HepG2 (cell line): ENCODE data around the gene DAAM1. TPM values are rescaled to one million over a fixed set of nuclear protein-coding genes. Genes with fewer than 3 reads are reported as not detected.

Source experiments
- ATAC-seq: fragments of 200-7000 bp; cut with Tn5 transposase; 3 replicates; pipeline ENCODE4 v1.9.1; 2020; ENCODE audit warnings: mild to moderate bottlenecking, moderate library complexity
- BruUV-seq: library from RNA; stranded (reverse); fragments of 400-500 nt; replicated peaks from 2 replicates; lab custom pipeline; 2021; lab: Mats Ljungman, UMichigan
- CTCF ChIA-PET: fragments of 300-600 bp; formaldehyde crosslinking; extraction: SDS; loops from one replicate; lab custom pipeline; 2021; ENCODE audit warnings: low total read pairs, inconsistent platforms, low intra/inter-chr PET ratio; lab: Yijun Ruan, JAX
- POLR2A ChIA-PET: fragments of 350-600 bp; sonication (Branson Sonifier 250); formaldehyde crosslinking; loops from one replicate; lab custom pipeline; 2020; ENCODE audit warnings: antibody characterized with exemption, inconsistent platforms; lab: Yijun Ruan, JAX
- DNase-seq: peaks from one replicate; pipeline ENCODE4 v3.0.0-alpha.2; 2015; ENCODE audit warnings: low spot score
- FAIRE-seq: peaks from 3 replicates; lab custom pipeline; 2011; peaks lifted over from hg19 to GRCh38; lab: Jason Lieb, UNC
- H2AFZ ChIP-seq: one replicate; pipeline ENCODE4 v1.6.1; 2011; ENCODE audit warnings: low read length, inconsistent platforms
- H3K27ac ChIP-seq: fragments of 300-600 bp; 3 replicates; pipeline ENCODE4 v1.8.0; 2011; ENCODE audit warnings: mixed run types, mild to moderate bottlenecking, mixed read lengths, low read length, inconsistent platforms; ENCODE audit not compliant: insufficient read depth; ENCODE audit errors: extremely low read length
- H3K27me3 ChIP-seq, 2 experiments: fragments of 200-600 bp in 1 of 2; 2 replicates in 1 of 2; 3 replicates in 1 of 2; pipeline versions ENCODE4 v1.6.0 to v1.8.0; 2011; ENCODE audit warnings: low read length in 2 of 2, mild to moderate bottlenecking in 2 of 2, moderate library complexity in 2 of 2, inconsistent platforms in 1 of 2; ENCODE audit not compliant: insufficient read depth in 2 of 2, control insufficient read depth in 1 of 2
- H3K36me3 ChIP-seq, 2 experiments: fragments of 200-600 bp in 1 of 2; replicated peaks in 1 of 2; 2 replicates in 1 of 2; 3 replicates in 1 of 2; pipeline versions ENCODE4 v1.5.1 to v1.8.0; 2011; ENCODE audit warnings: low read length in 2 of 2, inconsistent platforms in 1 of 2; ENCODE audit not compliant: insufficient read depth in 2 of 2, control insufficient read depth in 1 of 2
- H3K4me1 ChIP-seq: 2 replicates; pipeline ENCODE4 v1.5.1; 2012; ENCODE audit warnings: low read length, inconsistent platforms; ENCODE audit not compliant: insufficient read depth
- H3K4me2 ChIP-seq: 2 replicates; pipeline ENCODE4 v1.6.0; 2011; ENCODE audit warnings: low read depth, low read length, inconsistent platforms
- H3K4me3 ChIP-seq, 3 experiments: fragments of 200-600 bp in 1 of 3; sonication (generic), shearing (Covaris generic) in 1 of 3; replicated peaks in 1 of 3; 2 replicates each; pipeline ENCODE4 v1.5.1; 2011 to 2016; ENCODE audit warnings: low read length in 3 of 3, inconsistent platforms in 2 of 3, low read depth in 2 of 3, mild to moderate bottlenecking in 2 of 3, control low read depth in 1 of 3, mixed read lengths in 1 of 3; ENCODE audit not compliant: insufficient read depth in 1 of 3
- H3K79me2 ChIP-seq: one replicate; pipeline ENCODE4 v1.6.1; 2011; ENCODE audit warnings: low read length, inconsistent platforms; ENCODE audit not compliant: insufficient read depth
- H3K9ac ChIP-seq: 2 replicates; pipeline ENCODE4 v1.6.0; 2011; ENCODE audit warnings: mild to moderate bottlenecking, low read depth, low read length, inconsistent platforms; ENCODE audit not compliant: insufficient read depth
- H3K9me3 ChIP-seq: 2 replicates; pipeline ENCODE4 v1.5.1; 2012; ENCODE audit warnings: mild to moderate bottlenecking, low read length
- H4K20me1 ChIP-seq: 2 replicates; pipeline ENCODE4 v1.6.0; 2011; ENCODE audit warnings: inconsistent platforms, mild to moderate bottlenecking, low read length, moderate library complexity; ENCODE audit not compliant: insufficient read depth
- CHCHD3 ChIP-seq: sonication (generic); formaldehyde crosslinking; IDR thresholded peaks from 2 replicates; pipeline ENCODE4 v1.8.0; 2022; ENCODE audit warnings: mild to moderate bottlenecking, missing genetic modification reagents, moderate library complexity
- ELF4 ChIP-seq: sonication (generic); formaldehyde crosslinking; IDR thresholded peaks from 2 replicates; pipeline ENCODE4 v1.5.0; 2020; ENCODE audit warnings: missing genetic modification reagents, mild to moderate bottlenecking, moderate library complexity, borderline replicate concordance
- FOXK1 ChIP-seq: sonication (generic); formaldehyde crosslinking; IDR thresholded peaks from 2 replicates; pipeline ENCODE4 v1.4.0; 2020; ENCODE audit warnings: low read depth, missing genetic modification reagents, borderline replicate concordance
- HDAC2 ChIP-seq: sonication (generic); formaldehyde crosslinking; IDR thresholded peaks from 2 replicates; pipeline ENCODE4 v1.4.0; 2020; ENCODE audit warnings: missing genetic modification reagents
- HMGXB4 ChIP-seq, 2 experiments: sonication (generic) in 1 of 2; formaldehyde crosslinking in 1 of 2; IDR thresholded peaks; 2 replicates each; pipeline versions ENCODE4 v1.4.0 to v1.6.1; 2018 to 2020; ENCODE audit warnings: missing genetic modification reagents in 2 of 2, borderline replicate concordance in 1 of 2, low read depth in 1 of 2, mild to moderate bottlenecking in 1 of 2, missing biosample characterization in 1 of 2
- NFE2L1 ChIP-seq: sonication (generic); formaldehyde crosslinking; IDR thresholded peaks from 2 replicates; pipeline ENCODE4 v1.4.0; 2020; ENCODE audit warnings: missing genetic modification reagents, mild to moderate bottlenecking, borderline replicate concordance
- SETDB1 ChIP-seq: sonication (generic); formaldehyde crosslinking; IDR thresholded peaks from 2 replicates; pipeline ENCODE4 v1.5.1; 2020; ENCODE audit warnings: missing genetic modification reagents, mild to moderate bottlenecking, borderline replicate concordance
- TCF12 ChIP-seq, 2 experiments: fragments of 450-650 bp in 1 of 2; sonication (generic) in 1 of 2; formaldehyde crosslinking in 1 of 2; IDR thresholded peaks; 2 replicates each; pipeline versions ENCODE4 v1.6.1 to v1.8.0; 2017 to 2022; ENCODE audit warnings: antibody characterized with exemption in 1 of 2, mild to moderate bottlenecking in 1 of 2, missing genetic modification reagents in 1 of 2, moderate library complexity in 1 of 2
- ZNF75D ChIP-seq: sonication (generic); formaldehyde crosslinking; IDR thresholded peaks from 2 replicates; pipeline ENCODE4 v1.8.1; 2023; ENCODE audit warnings: missing genetic modification reagents, mild to moderate bottlenecking, borderline replicate concordance
- ZSCAN9 ChIP-seq: IDR thresholded peaks from 2 replicates; pipeline ENCODE4 v1.6.1; 2016; ENCODE audit warnings: borderline replicate concordance
- WGBS: methylation state at CpG from one replicate; pipeline ENCODE4 v1.1.6; 2017; ENCODE audit warnings: low lambda C conversion rate; 5-methylcytosine and 5-hydroxymethylcytosine counted together
- in situ Hi-C: cut with HindIII; loops from 2 replicates; pipeline ENCODE4 v1.10.0; 2017; ENCODE audit warnings: low pct_unique_long_range_greater_than_20kb; ENCODE audit not compliant: extremely low pct_ligation_motif_present
- intact Hi-C: fragments of 100-400 bp; cut with micrococcal nuclease; formaldehyde crosslinking; loops from one replicate; pipeline ENCODE4 v1.10.0; 2022; ENCODE audit not compliant: unreplicated experiment
- polyA plus RNA-seq, 8 experiments: library from polyadenylated mRNA; depleted of rRNA in 3 of 8; stranded (reverse) in 7 of 8; unstranded in 1 of 8; fragments of >200 nt; fragmentation: Illumina TruSeq in 4 of 8; extraction: Trizol in 4 of 8; gene quantifications; 2 replicates each; pipeline versions ENCODE4 v1.2.1 to v1.2.3, GENCODE V29; 2011 to 2016; ENCODE audit warnings: low read depth in 4 of 8, missing spikeins in 1 of 8, mixed read lengths in 1 of 8; ENCODE audit not compliant: insufficient read depth in 1 of 8
- total RNA-seq, 5 experiments: library from RNA; depleted of rRNA; stranded (reverse); fragments of >200 nt; fragmentation: Illumina TruSeq; extraction: Trizol; gene quantifications; 2 replicates each; pipeline ENCODE4 v1.2.3, GENCODE V29; 2016; ENCODE audit warnings: low read depth in 1 of 5
- TF ChIP-seq, protein P1 (sequence below): sonication (generic); formaldehyde crosslinking; IDR thresholded peaks from 2 replicates; pipeline ENCODE4 v1.4.0; 2020; ENCODE audit warnings: low read depth, missing genetic modification reagents
- TF ChIP-seq, protein P2 (sequence below): sonication (generic); formaldehyde crosslinking; IDR thresholded peaks from 2 replicates; pipeline ENCODE4 v1.5.0; 2020; ENCODE audit warnings: mild to moderate bottlenecking, missing genetic modification reagents

The DAAM1 gene
- total and polyA plus RNA-seq, 2 of the 13 experiments (the other 11 are each of a cell fraction or from before 2014, with no cell fraction given): 10.9 to 24.5 TPM

GRCh38 chr14:59331217-59331616, 142.8 kb downstream of the DAAM1 start:
- Histone ChIP-seq H3K9ac (no peak overlapping the region), H3K27ac (no peak overlapping the region), H3K36me3 (peaks cover 13 to 55% of the 10 kb centered on the region in 2 experiments; a peak in 4 of 5 replicates), H3K4me1 (peaks cover 5% of the 10 kb centered on the region; the same call in 1 of the 2 replicates), H4K20me1 (no peaks in the 10 kb centered on the region), H3K4me3 (no peak overlapping the region), H2AFZ (no peak overlapping the region), H3K79me2 (no peaks in the 10 kb centered on the region), H3K9me3 (no peaks in the 10 kb centered on the region), H3K4me2 (no peak overlapping the region), H3K27me3 (no peaks in the 10 kb centered on the region)
- no peak for DNase-seq
- intact Hi-C loops (no loop called here), in situ Hi-C loops (no loop called here)
- 98% methylated on average over 3 of the region's 3 CpGs for WGBS
- ATAC-seq: no peak
- BruUV-seq: no TSS peak
- TF ChIP-seq SETDB1 (CRISPR knock-in tag) (no peak), ZNF75D (CRISPR knock-in tag) (no peak), TCF12 (IDR thresholded peaks at IDR 0.05) (no peak), TCF12 (CRISPR knock-in tag; IDR thresholded peaks at IDR 0.05) (no peak), ELF4 (CRISPR knock-in tag) (no peak), HDAC2 (CRISPR knock-in tag) (no peak), FOXK1 (no peak), CHCHD3 (CRISPR knock-in tag) (no peak), ZSCAN9 (CRISPR knock-in tag) (no peak), NFE2L1 (no peak), HMGXB4 (CRISPR knock-in tag; IDR thresholded peaks at IDR 0.05; ENCODE audit: borderline replicate concordance in 1 of 2, low read depth in 1 of 2) (no peak)
- TF ChIP-seq, protein P1, sequence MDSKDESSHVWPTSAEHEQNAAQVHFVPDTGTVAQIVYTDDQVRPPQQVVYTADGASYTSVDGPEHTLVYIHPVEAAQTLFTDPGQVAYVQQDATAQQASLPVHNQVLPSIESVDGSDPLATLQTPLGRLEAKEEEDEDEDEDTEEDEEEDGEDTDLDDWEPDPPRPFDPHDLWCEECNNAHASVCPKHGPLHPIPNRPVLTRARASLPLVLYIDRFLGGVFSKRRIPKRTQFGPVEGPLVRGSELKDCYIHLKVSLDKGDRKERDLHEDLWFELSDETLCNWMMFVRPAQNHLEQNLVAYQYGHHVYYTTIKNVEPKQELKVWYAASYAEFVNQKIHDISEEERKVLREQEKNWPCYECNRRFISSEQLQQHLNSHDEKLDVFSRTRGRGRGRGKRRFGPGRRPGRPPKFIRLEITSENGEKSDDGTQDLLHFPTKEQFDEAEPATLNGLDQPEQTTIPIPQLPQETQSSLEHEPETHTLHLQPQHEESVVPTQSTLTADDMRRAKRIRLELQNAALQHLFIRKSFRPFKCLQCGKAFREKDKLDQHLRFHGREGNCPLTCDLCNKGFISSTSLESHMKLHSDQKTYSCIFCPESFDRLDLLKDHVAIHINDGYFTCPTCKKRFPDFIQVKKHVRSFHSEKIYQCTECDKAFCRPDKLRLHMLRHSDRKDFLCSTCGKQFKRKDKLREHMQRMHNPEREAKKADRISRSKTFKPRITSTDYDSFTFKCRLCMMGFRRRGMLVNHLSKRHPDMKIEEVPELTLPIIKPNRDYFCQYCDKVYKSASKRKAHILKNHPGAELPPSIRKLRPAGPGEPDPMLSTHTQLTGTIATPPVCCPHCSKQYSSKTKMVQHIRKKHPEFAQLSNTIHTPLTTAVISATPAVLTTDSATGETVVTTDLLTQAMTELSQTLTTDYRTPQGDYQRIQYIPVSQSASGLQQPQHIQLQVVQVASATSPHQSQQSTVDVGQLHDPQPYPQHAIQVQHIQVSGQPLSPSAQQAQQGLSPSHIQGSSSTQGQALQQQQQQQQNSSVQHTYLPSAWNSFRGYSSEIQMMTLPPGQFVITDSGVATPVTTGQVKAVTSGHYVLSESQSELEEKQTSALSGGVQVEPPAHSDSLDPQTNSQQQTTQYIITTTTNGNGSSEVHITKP (CRISPR knock-in tag): no peak
- TF ChIP-seq, protein P2, sequence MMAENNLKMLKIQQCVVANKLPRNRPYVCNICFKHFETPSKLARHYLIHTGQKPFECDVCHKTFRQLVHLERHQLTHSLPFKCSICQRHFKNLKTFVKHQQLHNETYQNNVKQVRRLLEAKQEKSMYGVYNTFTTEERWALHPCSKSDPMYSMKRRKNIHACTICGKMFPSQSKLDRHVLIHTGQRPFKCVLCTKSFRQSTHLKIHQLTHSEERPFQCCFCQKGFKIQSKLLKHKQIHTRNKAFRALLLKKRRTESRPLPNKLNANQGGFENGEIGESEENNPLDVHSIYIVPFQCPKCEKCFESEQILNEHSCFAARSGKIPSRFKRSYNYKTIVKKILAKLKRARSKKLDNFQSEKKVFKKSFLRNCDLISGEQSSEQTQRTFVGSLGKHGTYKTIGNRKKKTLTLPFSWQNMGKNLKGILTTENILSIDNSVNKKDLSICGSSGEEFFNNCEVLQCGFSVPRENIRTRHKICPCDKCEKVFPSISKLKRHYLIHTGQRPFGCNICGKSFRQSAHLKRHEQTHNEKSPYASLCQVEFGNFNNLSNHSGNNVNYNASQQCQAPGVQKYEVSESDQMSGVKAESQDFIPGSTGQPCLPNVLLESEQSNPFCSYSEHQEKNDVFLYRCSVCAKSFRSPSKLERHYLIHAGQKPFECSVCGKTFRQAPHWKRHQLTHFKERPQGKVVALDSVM (CRISPR knock-in tag): no peak
- FAIRE-seq: no peak
- CTCF ChIA-PET: no interaction called here
- POLR2A ChIA-PET: no interaction called here
